ENCODE data around the gene SIRPA. TPM values are rescaled to one million over a fixed set of nuclear protein-coding genes. Genes with fewer than 3 reads are reported as not detected.

The SIRPA gene
- polyA plus RNA-seq, 4 donors: 24.7 to 40.2 (median 28.2) TPM

GRCh38 chr20:1868856-1869255 is 26.4 kb upstream of the SIRPA start:
- no peak for DNase-seq (ENCODE audit: low read depth in 4 of 4, low spot score in 3 of 4)

DNA sequence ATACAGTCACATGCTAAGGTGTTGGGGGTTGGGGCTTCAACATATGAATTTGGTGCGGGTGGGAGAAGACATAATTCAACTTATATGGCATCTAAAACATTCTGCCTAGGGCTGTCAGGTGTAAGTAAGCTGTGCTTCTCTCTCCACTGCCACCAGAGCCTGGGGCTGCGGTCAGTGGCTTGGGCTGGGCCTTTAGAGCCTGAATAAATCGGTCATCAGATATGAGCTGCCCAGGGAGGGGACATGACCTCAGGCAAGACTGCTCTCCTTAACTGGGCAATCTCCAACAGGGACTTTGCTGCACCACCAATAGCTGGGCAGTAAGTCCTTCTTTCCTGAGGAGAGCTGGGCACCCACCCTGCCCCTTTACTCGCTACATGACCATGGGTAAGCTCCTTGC is 24.9 kb upstream of the SIRPA start:
- DNase-seq (ENCODE audit: low read depth in 4 of 4, low spot score in 3 of 4): no peak

DNA sequence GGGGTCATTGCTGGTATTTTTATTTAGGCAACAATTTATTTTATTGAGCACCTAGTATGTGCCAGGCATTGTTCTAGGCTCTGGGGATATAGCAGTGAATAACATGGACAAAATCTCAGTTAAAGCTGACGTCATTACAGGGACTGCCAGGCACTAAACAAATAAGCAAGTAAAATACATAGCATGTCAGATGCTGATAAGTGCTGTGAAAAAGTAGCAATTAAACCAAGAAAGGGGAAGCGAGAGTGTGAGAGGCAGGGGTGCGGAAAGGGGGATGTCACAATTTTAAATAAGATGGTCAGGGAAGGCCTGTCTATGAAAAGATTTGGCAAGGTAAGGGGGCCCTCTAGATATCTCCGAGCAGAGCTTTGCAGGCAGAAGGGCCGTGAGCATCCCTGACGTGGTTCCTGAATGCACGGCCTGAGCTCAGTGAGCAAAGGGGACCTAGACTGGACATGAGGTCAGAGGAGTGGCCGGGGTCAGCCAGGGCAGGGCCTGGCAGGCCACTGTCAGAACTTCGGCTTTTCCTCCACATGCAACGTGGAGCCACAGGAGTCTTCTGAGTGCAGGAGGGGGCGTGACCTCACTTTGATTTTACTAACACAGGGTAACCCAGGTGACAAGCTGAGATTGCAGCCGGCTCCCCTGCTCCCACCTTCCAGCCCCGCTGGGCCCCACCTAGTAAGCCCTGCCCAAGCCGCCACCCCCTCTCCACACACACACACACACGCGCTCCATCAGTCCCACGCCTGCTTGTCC is 24.2 kb upstream of the SIRPA start:
- no peak for DNase-seq (ENCODE audit: low read depth in 4 of 4, low spot score in 3 of 4)

DNA sequence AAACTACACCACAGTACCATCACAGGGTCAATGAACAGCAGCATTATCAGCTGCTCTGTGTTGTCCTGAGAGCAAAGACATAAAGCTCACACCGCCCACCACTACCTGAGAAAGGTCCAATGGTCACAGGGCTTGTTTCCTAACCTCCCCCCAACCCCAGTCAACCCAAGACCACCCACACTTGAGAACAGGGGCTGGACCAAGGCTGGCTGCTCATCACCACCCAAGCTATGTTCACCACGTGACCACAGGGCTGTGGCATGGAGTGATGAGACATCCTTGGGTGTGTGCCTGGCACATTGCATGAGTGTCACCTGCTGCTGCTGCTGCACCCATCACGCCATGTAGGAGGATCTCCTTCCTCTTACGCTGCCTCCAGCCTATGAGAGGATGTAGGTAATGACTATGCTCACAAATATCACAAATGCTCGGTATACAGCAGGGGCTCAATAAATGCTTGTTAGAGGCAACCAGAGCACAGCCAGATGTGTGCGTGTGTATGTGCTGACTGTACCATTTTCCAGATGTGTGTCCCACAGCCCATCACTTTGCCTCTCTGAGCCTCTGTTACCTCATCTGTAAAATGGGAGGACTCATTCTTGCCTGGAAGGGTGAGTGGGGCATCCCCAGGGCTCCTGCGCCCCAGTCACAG is 23.3 kb upstream of the SIRPA start:
- DNase-seq (ENCODE audit: low read depth in 4 of 4, low spot score in 3 of 4): no peak

- no peak for DNase-seq (ENCODE audit: low read depth in 4 of 4, low spot score in 3 of 4)
Measured at GRCh38 chr20:1872459-1873097, 22.6 kb upstream of the SIRPA start.

DNA sequence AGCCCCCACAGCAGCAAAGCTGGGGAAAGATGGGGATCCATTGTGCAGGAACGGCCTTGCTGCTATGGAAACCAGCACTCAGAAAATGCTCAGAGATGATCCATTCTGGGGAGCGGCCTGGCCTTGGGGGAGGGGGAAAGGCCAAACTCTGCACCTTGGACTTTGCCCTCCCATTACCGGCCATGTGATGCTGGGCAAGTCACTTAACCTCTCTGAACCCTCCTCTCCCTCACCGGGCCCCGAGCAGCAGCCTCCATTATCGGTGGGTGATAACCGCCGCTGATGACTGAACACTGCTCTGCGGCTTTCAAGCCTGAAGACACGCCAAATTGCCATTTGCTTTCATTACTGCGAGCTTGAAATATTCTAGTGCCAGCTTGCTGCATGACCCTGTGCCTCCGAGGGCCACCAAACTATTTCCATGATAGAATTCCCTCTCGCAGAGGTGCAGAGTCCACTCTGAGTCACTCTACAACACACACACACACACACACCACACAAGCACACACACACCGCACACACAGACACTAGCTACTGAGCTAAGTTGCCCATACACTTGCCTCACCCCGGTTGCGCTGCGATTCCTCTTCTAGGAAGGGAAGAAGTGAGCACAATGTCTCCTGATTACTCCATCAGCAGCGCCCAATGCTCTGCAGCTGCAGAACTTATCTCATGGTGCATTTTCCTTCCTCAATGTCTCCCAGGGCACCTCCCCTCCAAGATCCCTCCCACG is 20.6 kb upstream of the SIRPA start:
- DNase-seq (ENCODE audit: low read depth in 4 of 4, low spot score in 3 of 4): no peak

DNA sequence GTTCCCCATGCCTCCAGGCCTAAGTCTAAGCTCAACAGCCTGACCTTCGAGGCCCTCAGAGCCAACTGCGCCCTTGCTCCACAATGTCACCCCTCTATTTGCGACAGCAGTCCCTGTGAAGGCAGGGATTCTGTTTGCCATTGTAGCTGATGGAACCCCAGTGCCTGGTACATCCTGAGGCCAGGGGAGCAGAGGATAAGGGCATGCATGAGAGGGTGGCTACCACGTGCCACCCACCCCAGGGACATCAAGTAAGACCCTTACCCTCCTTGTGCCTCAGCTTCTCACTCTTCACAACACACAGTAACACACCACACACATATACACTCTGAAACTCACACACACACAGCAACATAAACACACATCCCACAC is 20.0 kb upstream of the SIRPA start:
- DNase-seq (ENCODE audit: low read depth in 4 of 4, low spot score in 3 of 4): no peak

GRCh38 chr20:1875762-1876161 is 19.4 kb upstream of the SIRPA start:
- DNase-seq (ENCODE audit: low read depth in 4 of 4, low spot score in 3 of 4): no peak

DNA sequence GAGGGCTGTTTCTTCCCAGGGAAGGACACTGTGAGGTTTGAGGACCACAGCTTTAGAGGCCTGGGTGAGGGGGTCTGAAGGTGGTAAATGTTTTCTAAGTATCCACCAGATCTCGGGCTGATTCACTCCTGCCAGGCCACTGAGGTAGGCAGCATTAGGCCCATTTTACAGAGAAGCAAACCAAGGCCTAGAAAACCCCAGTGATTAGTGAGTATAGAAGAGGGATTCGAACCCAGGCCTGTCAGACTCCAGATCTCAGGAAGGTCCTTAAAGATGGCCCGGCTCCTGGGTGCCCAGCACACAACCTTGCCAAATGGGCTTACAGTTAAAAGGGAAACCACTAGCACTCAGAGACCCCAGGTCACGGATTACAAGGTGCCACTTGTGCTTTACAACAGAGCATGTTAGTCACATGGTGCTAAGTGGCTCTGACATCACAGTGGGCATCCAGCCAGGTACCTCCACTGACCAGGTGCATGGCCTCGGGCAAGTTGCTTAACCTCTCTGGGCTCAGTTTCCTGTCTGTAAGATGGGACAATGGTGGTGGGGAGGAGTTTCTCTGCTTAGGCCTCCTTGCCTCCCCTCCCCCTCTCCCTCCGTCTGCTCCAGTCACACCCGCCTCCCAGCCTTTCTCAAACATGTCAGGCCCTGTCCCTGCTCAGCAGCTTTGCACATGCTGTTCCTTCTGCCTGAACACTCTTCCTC is 18.8 kb upstream of the SIRPA start:
- no peak for DNase-seq (ENCODE audit: low read depth in 4 of 4, low spot score in 3 of 4)

DNA sequence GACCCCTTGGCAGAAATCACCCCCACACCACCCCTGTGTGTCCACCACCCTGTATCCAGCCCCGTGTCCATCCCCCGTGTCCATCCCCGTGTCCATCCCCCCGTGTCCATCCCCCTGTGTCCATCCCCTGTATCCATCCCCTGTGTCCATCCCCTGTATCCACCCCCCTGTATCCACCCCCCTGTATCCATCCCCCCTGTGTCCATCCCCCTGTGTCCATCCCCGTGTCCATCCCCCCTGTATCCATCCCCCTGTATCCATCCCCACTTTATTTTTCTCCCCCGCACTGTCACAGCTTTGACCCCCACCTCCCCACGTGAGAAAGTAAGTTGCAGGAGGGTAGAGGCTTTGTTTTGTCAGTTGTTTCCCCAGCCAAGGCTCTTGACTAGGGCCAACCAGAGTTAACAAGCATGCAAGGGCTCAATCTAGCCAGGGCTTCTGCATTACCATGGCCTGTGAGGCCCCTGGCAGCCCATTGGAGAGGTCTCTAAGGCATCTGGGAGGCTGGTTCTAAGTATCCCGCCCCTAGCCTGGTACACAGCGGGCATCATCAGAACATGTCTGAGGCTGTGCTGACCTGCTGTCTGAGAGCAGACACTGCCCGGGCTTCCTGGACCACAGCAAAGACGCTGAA is 18.1 kb upstream of the SIRPA start:
- DNase-seq (ENCODE audit: low read depth in 4 of 4, low spot score in 3 of 4): peak in 1 of 4 donors; percentile 31

- DNase-seq (ENCODE audit: low read depth in 4 of 4, low spot score in 3 of 4): no peak
Measured at GRCh38 chr20:1877609-1878200, 17.5 kb upstream of the SIRPA start.

GRCh38 chr20:1879369-1879768 is 15.8 kb upstream of the SIRPA start:
- DNase-seq (ENCODE audit: low read depth in 4 of 4, low spot score in 3 of 4): no peak

- DNase-seq (ENCODE audit: low read depth in 4 of 4, low spot score in 3 of 4): no peak
Measured at GRCh38 chr20:1879934-1880333, 15.3 kb upstream of the SIRPA start.

- no peak for DNase-seq (ENCODE audit: low read depth in 4 of 4, low spot score in 3 of 4)
Measured at GRCh38 chr20:1880529-1881239, 14.5 kb upstream of the SIRPA start.

DNA sequence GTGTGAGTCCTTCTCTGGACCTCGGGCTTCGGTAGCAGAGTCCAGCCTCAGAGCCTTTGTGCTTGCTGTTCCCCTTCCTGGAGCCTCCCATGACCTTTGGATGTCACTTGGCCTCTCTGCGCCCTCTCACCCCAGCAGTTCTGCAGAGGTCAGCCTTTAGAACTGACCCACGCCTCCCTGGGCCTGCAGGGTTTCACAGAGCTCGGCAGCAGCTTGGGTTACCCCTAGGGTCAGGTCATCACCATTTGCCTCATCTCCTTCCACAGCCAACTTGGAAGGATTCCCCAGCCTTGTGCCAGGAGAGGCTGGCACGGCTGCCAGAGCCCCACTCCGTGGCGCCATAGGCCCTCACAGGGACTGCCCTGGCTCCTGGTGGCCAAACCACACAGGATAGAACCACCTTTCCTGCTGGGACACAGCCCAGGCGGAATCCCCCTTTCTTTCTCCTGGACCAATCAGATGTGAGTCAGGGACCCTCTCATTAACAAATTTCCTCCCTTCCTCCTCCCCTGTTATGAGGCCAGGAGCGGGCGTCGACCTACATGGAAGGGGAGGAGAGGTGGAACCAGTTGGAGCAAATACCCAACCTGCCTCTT is 13.9 kb upstream of the SIRPA start:
- no peak for DNase-seq (ENCODE audit: low read depth in 4 of 4, low spot score in 3 of 4)

GRCh38 chr20:1882026-1882425 is 13.2 kb upstream of the SIRPA start:
- DNase-seq (ENCODE audit: low read depth in 4 of 4, low spot score in 3 of 4): no peak

- no peak for DNase-seq (ENCODE audit: low read depth in 4 of 4, low spot score in 3 of 4)
Measured at GRCh38 chr20:1883986-1884385, 11.2 kb upstream of the SIRPA start.

DNA sequence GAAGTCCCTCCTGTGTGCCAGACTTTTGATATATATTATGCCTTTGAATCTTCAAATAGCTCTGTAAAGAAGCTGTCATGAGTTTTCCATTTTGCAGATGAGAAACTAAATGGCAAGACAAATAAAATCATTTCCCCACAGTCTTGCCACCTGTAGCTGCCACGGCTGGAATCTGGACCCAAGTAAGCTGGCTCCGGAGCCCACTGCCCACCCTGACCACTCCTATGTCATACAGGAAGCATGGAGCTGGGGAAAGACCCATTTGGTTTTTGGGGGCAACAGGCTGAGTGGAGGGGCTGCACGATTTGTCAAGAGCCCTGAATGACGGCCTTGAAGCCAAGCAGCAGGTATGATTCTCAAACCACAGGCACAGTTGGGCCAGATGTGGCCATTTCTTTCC is 10.0 kb upstream of the SIRPA start:
- no peak for DNase-seq (ENCODE audit: low read depth in 4 of 4, low spot score in 3 of 4)

Data from left renal pelvis (tissue), 4 donors.